ENCODE data around the gene BLOC1S1.
A peak's percentile ranks its signal among the peaks of the same experiment; 100 is the strongest.

BLOC1S1 gene

GRCh38 chr12:55708695-55709233 lies 7.1 kb upstream of the BLOC1S1 start:
- in situ Hi-C loops (cut with HindIII; ENCODE audit: low pct_ligation_motif_present, low sequenced_read_pairs) = no loop called here
- Histone ChIP-seq H3K27me3 (replicated peaks) (peaks cover 14% of the 10 kb centered on the region), H3K27ac (no peak overlapping the region), H3K4me3 (ENCODE audit: low read depth, low read length) (no peak overlapping the region), H3K36me3 (replicated peaks) (no peaks in the 10 kb centered on the region)
- DNase-seq = no peak
- TF ChIP-seq, protein P1, sequence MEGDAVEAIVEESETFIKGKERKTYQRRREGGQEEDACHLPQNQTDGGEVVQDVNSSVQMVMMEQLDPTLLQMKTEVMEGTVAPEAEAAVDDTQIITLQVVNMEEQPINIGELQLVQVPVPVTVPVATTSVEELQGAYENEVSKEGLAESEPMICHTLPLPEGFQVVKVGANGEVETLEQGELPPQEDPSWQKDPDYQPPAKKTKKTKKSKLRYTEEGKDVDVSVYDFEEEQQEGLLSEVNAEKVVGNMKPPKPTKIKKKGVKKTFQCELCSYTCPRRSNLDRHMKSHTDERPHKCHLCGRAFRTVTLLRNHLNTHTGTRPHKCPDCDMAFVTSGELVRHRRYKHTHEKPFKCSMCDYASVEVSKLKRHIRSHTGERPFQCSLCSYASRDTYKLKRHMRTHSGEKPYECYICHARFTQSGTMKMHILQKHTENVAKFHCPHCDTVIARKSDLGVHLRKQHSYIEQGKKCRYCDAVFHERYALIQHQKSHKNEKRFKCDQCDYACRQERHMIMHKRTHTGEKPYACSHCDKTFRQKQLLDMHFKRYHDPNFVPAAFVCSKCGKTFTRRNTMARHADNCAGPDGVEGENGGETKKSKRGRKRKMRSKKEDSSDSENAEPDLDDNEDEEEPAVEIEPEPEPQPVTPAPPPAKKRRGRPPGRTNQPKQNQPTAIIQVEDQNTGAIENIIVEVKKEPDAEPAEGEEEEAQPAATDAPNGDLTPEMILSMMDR (IDR thresholded peaks at IDR 0.05; ENCODE audit: low read depth, low read length, missing control alignments) = no peak

- TF ChIP-seq, protein P1 (IDR thresholded peaks at IDR 0.05; ENCODE audit: low read depth, low read length, missing control alignments) = no peak
- Histone ChIP-seq H3K27ac (no peak overlapping the region), H3K4me3 (ENCODE audit: low read depth, low read length) (no peak overlapping the region), H3K36me3 (replicated peaks) (no peaks in the 10 kb centered on the region), H3K27me3 (replicated peaks) (peaks cover 10% of the 10 kb centered on the region)
- DNase-seq = no peak
- in situ Hi-C loops (cut with HindIII; ENCODE audit: low pct_ligation_motif_present, low sequenced_read_pairs) = no loop called here
Observed at GRCh38 chr12:55711786-55712553, 3.9 kb upstream of the BLOC1S1 start.

GRCh38 chr12:55712700-55713415 lies 3.0 kb upstream of the BLOC1S1 start:
- in situ Hi-C loops (cut with HindIII; ENCODE audit: low pct_ligation_motif_present, low sequenced_read_pairs) = no loop called here
- Histone ChIP-seq H3K27me3 (replicated peaks) (peaks cover 6% of the 10 kb centered on the region), H3K36me3 (replicated peaks) (no peaks in the 10 kb centered on the region), H3K4me3 (ENCODE audit: low read depth, low read length) (no peak overlapping the region), H3K27ac (no peak overlapping the region)
- no peak for DNase-seq
- TF ChIP-seq, protein P1 (IDR thresholded peaks at IDR 0.05; ENCODE audit: low read depth, low read length, missing control alignments) = no peak

GRCh38 chr12:55713721-55714120 lies 2.1 kb upstream of the BLOC1S1 start:
- Histone ChIP-seq H3K27ac (peak overlapping the region; percentile 17), H3K36me3 (replicated peaks) (no peaks in the 10 kb centered on the region), H3K4me3 (ENCODE audit: low read depth, low read length) (no peak overlapping the region), H3K27me3 (replicated peaks) (peaks cover 6% of the 10 kb centered on the region)
- in situ Hi-C loops (cut with HindIII; ENCODE audit: low pct_ligation_motif_present, low sequenced_read_pairs) = no loop called here
- TF ChIP-seq, protein P1 (IDR thresholded peaks at IDR 0.05; ENCODE audit: low read depth, low read length, missing control alignments) = no peak
- peak; percentile 45 for DNase-seq

DNA sequence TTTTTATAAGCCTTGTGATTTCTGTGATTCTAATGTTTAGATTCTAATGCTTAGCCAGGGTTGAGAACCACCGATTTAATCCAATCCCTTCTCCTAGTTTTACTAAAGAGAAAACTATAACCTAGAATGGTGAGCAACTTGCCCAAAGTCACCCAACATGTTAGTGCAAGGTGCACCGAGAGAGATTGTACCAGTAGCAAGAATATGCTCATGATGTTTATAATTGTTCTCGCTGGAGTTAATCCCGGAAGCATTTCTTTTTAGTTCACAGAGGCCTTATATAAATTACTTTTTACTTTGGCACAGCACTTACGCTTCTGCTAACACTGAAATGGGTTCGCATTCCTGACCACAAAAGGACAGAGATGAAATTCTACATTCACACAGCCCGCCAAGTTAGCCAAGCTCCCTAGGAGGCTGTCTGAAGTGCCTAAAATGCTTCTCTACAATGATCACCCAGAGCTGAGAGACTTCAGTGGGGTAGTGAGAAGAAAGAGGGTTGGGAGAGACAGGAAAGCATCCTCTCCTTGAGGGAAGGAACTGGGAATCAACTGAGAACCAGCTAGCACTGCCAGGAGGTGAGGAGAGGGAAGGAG lies 579 bp upstream of the BLOC1S1 start:
- TF ChIP-seq, protein P1 (IDR thresholded peaks at IDR 0.05; ENCODE audit: low read depth, low read length, missing control alignments) = no peak
- peaks cover 1% of the 10 kb centered on the region for H3K27me3 ChIP-seq (replicated peaks)
- H3K27ac ChIP-seq = peak overlapping the region; percentile 78
- no peaks in the 10 kb centered on the region for H3K36me3 ChIP-seq (replicated peaks)
- H3K4me3 ChIP-seq (ENCODE audit: low read depth, low read length) = peak overlapping the region; percentile 79
- in situ Hi-C loops (cut with HindIII; ENCODE audit: low pct_ligation_motif_present, low sequenced_read_pairs) = no loop called here
- DNase-seq = no peak

All from brain microvascular endothelial cell (primary cell).